Measurements from ENCODE around the gene RBFOX2.

Gene RBFOX2

GRCh38 chr22:35930933-35931332 lies 97.7 kb downstream of the RBFOX2 start:
- no peak for TF ChIP-seq POLR2A (IDR thresholded peaks at IDR 0.05; ENCODE audit: low read depth, low read length)
- DNase-seq (ENCODE audit: insufficient read length, low spot score), result peak; percentile 5
- FAIRE-seq, result peak; percentile 58

GRCh38 chr22:35928285-35928798 lies 100.3 kb downstream of the RBFOX2 start:
- FAIRE-seq (no peak), DNase-seq (ENCODE audit: insufficient read length, low spot score) (no peak)
- TF ChIP-seq POLR2A (IDR thresholded peaks at IDR 0.05; ENCODE audit: low read depth, low read length), result no peak

GRCh38 chr22:35923026-35923425 lies 105.6 kb downstream of the RBFOX2 start:
- TF ChIP-seq POLR2A (IDR thresholded peaks at IDR 0.05; ENCODE audit: low read depth, low read length), result no peak
- no peak for DNase-seq (ENCODE audit: insufficient read length, low spot score)
- FAIRE-seq, result no peak

- DNase-seq (ENCODE audit: insufficient read length, low spot score), result peak; percentile 18
- peak; percentile 98 for FAIRE-seq
- no peak for TF ChIP-seq POLR2A (IDR thresholded peaks at IDR 0.05; ENCODE audit: low read depth, low read length)
Observed at GRCh38 chr22:35921777-35922176, 106.8 kb downstream of the RBFOX2 start.

- DNase-seq (ENCODE audit: insufficient read length, low spot score), result no peak
- no peak for TF ChIP-seq POLR2A (IDR thresholded peaks at IDR 0.05; ENCODE audit: low read depth, low read length)
- FAIRE-seq, result no peak
Observed at GRCh38 chr22:35921044-35921443, 107.6 kb downstream of the RBFOX2 start.

GRCh38 chr22:35919002-35919542 lies 109.6 kb downstream of the RBFOX2 start:
- no peak for TF ChIP-seq POLR2A (IDR thresholded peaks at IDR 0.05; ENCODE audit: low read depth, low read length)
- no peak for DNase-seq (ENCODE audit: insufficient read length, low spot score)
- FAIRE-seq, result no peak

- TF ChIP-seq POLR2A (IDR thresholded peaks at IDR 0.05; ENCODE audit: low read depth, low read length), result no peak
- DNase-seq (ENCODE audit: insufficient read length, low spot score) (no peak), FAIRE-seq (no peak)
Observed at GRCh38 chr22:35918456-35918855, 110.2 kb downstream of the RBFOX2 start.

GRCh38 chr22:35917651-35918050 lies 111.0 kb downstream of the RBFOX2 start:
- no peak for TF ChIP-seq POLR2A (IDR thresholded peaks at IDR 0.05; ENCODE audit: low read depth, low read length)
- FAIRE-seq (no peak), DNase-seq (ENCODE audit: insufficient read length, low spot score) (no peak)

GRCh38 chr22:35915477-35916013 lies 113.1 kb downstream of the RBFOX2 start:
- DNase-seq (ENCODE audit: insufficient read length, low spot score) (no peak), FAIRE-seq (peak; percentile 67)
- no peak for TF ChIP-seq POLR2A (IDR thresholded peaks at IDR 0.05; ENCODE audit: low read depth, low read length)

- peak; percentile 15 for DNase-seq (ENCODE audit: insufficient read length, low spot score)
- TF ChIP-seq POLR2A (IDR thresholded peaks at IDR 0.05; ENCODE audit: low read depth, low read length), result no peak
- peak; percentile 97 for FAIRE-seq
Observed at GRCh38 chr22:35914665-35915476, 113.8 kb downstream of the RBFOX2 start.

- no peak for TF ChIP-seq POLR2A (IDR thresholded peaks at IDR 0.05; ENCODE audit: low read depth, low read length)
- no peak for DNase-seq (ENCODE audit: insufficient read length, low spot score)
- FAIRE-seq, result no peak
Observed at GRCh38 chr22:35914357-35914664, 114.3 kb downstream of the RBFOX2 start.

- no peak for DNase-seq (ENCODE audit: insufficient read length, low spot score)
- no peak for TF ChIP-seq POLR2A (IDR thresholded peaks at IDR 0.05; ENCODE audit: low read depth, low read length)
- no peak for FAIRE-seq
Observed at GRCh38 chr22:35913925-35914324, 114.7 kb downstream of the RBFOX2 start.

- no peak for DNase-seq (ENCODE audit: insufficient read length, low spot score)
- TF ChIP-seq POLR2A (IDR thresholded peaks at IDR 0.05; ENCODE audit: low read depth, low read length), result no peak
- no peak for FAIRE-seq
Observed at GRCh38 chr22:35912658-35913057, 116.0 kb downstream of the RBFOX2 start.

- TF ChIP-seq POLR2A (IDR thresholded peaks at IDR 0.05; ENCODE audit: low read depth, low read length), result no peak
- DNase-seq (ENCODE audit: insufficient read length, low spot score), result no peak
- no peak for FAIRE-seq
Observed at GRCh38 chr22:35911877-35912276, 116.7 kb downstream of the RBFOX2 start.

GRCh38 chr22:35910926-35911325 lies 117.7 kb downstream of the RBFOX2 start:
- no peak for DNase-seq (ENCODE audit: insufficient read length, low spot score)
- FAIRE-seq, result no peak
- no peak for TF ChIP-seq POLR2A (IDR thresholded peaks at IDR 0.05; ENCODE audit: low read depth, low read length)
